ENCODE measurements around the gene CELF6. TPM values are rescaled to one million over a fixed set of nuclear protein-coding genes. Genes with fewer than 3 reads are reported as not detected.

CELF6 gene
- total RNA-seq, 1 experiment from 2014 or later, result 0.52 TPM

GRCh38 chr15:72315706-72316370, 4.1 kb downstream of the CELF6 start:
- H3K9me2 ChIP-seq (ENCODE audit: insufficient read depth), result no peaks in the 10 kb centered on the region
- H3K36me3 ChIP-seq (ENCODE audit: control insufficient read depth in 1 of 2, insufficient read depth in 2 of 2, low read length in 2 of 2), result no peaks in the 10 kb centered on the region
- H3K27ac ChIP-seq (ENCODE audit: low read depth, low read length), result no peak overlapping the region
- no TSS peak for BruUV-seq (replicated peaks)
- H2AFZ ChIP-seq (ENCODE audit: low read depth, low read length, poor library complexity, severe bottlenecking), result no peak overlapping the region
- no peaks in the 10 kb centered on the region for H4K20me1 ChIP-seq (ENCODE audit: insufficient read depth)
- RAD21 ChIA-PET (ENCODE audit: low non-redundant PET in 1 of 2, low total read pairs in 2 of 2, uncharacterized antibody in 2 of 2, unreplicated experiment in 2 of 2), result no interaction called here
- H3K9me3 ChIP-seq (ENCODE audit: control insufficient read depth in 1 of 2, insufficient read depth in 1 of 2, low read depth in 1 of 2, low read length in 2 of 2), result no peaks in the 10 kb centered on the region
- POLR2A ChIA-PET, result no interaction called here
- no peaks in the 10 kb centered on the region for H3K27me3 ChIP-seq (ENCODE audit: insufficient read depth, low read length)
- H3K4me3 ChIP-seq (replicated peaks in 1 of 2; ENCODE audit: low read depth in 1 of 2, low read length in 2 of 2), result no peak overlapping the region
- ATAC-seq, result no peak
- TF ChIP-seq ZBTB33 (IDR thresholded peaks at IDR 0.05; ENCODE audit: extremely low read depth, insufficient replicate concordance, low read length), result no peak
- no peak for TF ChIP-seq POLR2AphosphoS5 (IDR thresholded peaks at IDR 0.05; ENCODE audit: low read depth, low read length)
- no peak for TF ChIP-seq EGR1 (IDR thresholded peaks at IDR 0.05; ENCODE audit: low read depth)
- no peak for TF ChIP-seq MAX (IDR thresholded peaks at IDR 0.05)
- H3K79me2 ChIP-seq (ENCODE audit: insufficient read depth, low read length), result no peaks in the 10 kb centered on the region
- CTCF ChIA-PET, result no interaction called here
- no peak overlapping the region for H3K9ac ChIP-seq (ENCODE audit: low read length)
- no peak for DNase-seq (ENCODE audit: low read depth, low spot score)
- H3K4me1 ChIP-seq (ENCODE audit: control insufficient read depth in 1 of 2, insufficient read depth in 2 of 2, low read length in 2 of 2), result no peaks in the 10 kb centered on the region
- intact Hi-C loops (cut with micrococcal nuclease), result loop anchor here (10.0 kb wide), 1 partner anchor 269 kb away; no protein-coding TSS in a partner anchor
- no peak overlapping the region for H3K4me2 ChIP-seq (ENCODE audit: low read length)

GRCh38 chr15:72313881-72314280, 6.1 kb downstream of the CELF6 start:
- ChIA-PET POLR2A (no interaction called here), RAD21 (ENCODE audit: low non-redundant PET in 1 of 2, low total read pairs in 2 of 2, uncharacterized antibody in 2 of 2, unreplicated experiment in 2 of 2) (interaction anchor here in 1 of 2 experiments (1.0 kb wide), 1 partner anchor 70 kb away, joined by 3 read pairs; no protein-coding TSS in a partner anchor), CTCF (interaction anchor here (1.7 kb wide), 1 partner anchor 114 kb away, joined by 6 read pairs; no protein-coding TSS in a partner anchor)
- Histone ChIP-seq H3K36me3 (ENCODE audit: control insufficient read depth in 1 of 2, insufficient read depth in 2 of 2, low read length in 2 of 2) (no peaks in the 10 kb centered on the region), H4K20me1 (ENCODE audit: insufficient read depth) (no peaks in the 10 kb centered on the region), H3K4me1 (ENCODE audit: control insufficient read depth in 1 of 2, insufficient read depth in 2 of 2, low read length in 2 of 2) (no peaks in the 10 kb centered on the region), H2AFZ (ENCODE audit: low read depth, low read length, poor library complexity, severe bottlenecking) (no peak overlapping the region), H3K9me2 (ENCODE audit: insufficient read depth) (no peaks in the 10 kb centered on the region), H3K27ac (ENCODE audit: low read depth, low read length) (no peak overlapping the region), H3K79me2 (ENCODE audit: insufficient read depth, low read length) (no peaks in the 10 kb centered on the region), H3K9me3 (ENCODE audit: control insufficient read depth in 1 of 2, insufficient read depth in 1 of 2, low read depth in 1 of 2, low read length in 2 of 2) (no peaks in the 10 kb centered on the region), H3K27me3 (ENCODE audit: insufficient read depth, low read length) (no peaks in the 10 kb centered on the region), H3K9ac (ENCODE audit: low read length) (no peak overlapping the region), H3K4me3 (replicated peaks in 1 of 2; ENCODE audit: low read depth in 1 of 2, low read length in 2 of 2) (no peak overlapping the region), H3K4me2 (ENCODE audit: low read length) (no peak overlapping the region)
- ATAC-seq, result no peak
- no TSS peak for BruUV-seq (replicated peaks)
- no peak for DNase-seq (ENCODE audit: low read depth, low spot score)
- no peak for TF ChIP-seq ZBTB33 (IDR thresholded peaks at IDR 0.05; ENCODE audit: extremely low read depth, insufficient replicate concordance, low read length)
- TF ChIP-seq RAD21 (IDR thresholded peaks at IDR 0.05; ENCODE audit: low read depth), result no peak
- TF ChIP-seq YY1 (IDR thresholded peaks at IDR 0.05; ENCODE audit: extremely low read depth, insufficient replicate concordance, low read depth, low read length), result no peak
- intact Hi-C loops (cut with micrococcal nuclease), result loop anchor here (10.0 kb wide), 1 partner anchor 271 kb away; no protein-coding TSS in a partner anchor

All from HCT116 (cell line).